Lower leg skin (tissue), 3 donors: ENCODE measurements around the gene C20orf204.

Experiments used
- POLR2A ChIP-seq, 2 donors: fragments of 450-650 bp; IDR thresholded peaks; one replicate each; pipeline ENCODE4 v1.6.1; 2016 to 2017; ENCODE audit warnings: antibody characterized with exemption in 2 of 2, mild to moderate bottlenecking in 1 of 2, moderate library complexity in 1 of 2
- TF ChIP-seq, protein P1 (sequence below), 3 donors: fragments of 450-650 bp; IDR thresholded peaks; one replicate each; pipeline ENCODE4 v1.5.1; 2016; ENCODE audit warnings: antibody characterized with exemption in 3 of 3, mild to moderate bottlenecking in 3 of 3, moderate library complexity in 2 of 3

GRCh38 chr20:64003960-64004725 is 31.8 kb upstream of the C20orf204 start:
- TF ChIP-seq, protein P1, sequence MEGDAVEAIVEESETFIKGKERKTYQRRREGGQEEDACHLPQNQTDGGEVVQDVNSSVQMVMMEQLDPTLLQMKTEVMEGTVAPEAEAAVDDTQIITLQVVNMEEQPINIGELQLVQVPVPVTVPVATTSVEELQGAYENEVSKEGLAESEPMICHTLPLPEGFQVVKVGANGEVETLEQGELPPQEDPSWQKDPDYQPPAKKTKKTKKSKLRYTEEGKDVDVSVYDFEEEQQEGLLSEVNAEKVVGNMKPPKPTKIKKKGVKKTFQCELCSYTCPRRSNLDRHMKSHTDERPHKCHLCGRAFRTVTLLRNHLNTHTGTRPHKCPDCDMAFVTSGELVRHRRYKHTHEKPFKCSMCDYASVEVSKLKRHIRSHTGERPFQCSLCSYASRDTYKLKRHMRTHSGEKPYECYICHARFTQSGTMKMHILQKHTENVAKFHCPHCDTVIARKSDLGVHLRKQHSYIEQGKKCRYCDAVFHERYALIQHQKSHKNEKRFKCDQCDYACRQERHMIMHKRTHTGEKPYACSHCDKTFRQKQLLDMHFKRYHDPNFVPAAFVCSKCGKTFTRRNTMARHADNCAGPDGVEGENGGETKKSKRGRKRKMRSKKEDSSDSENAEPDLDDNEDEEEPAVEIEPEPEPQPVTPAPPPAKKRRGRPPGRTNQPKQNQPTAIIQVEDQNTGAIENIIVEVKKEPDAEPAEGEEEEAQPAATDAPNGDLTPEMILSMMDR (IDR thresholded peaks at IDR 0.05): no peak
- TF ChIP-seq POLR2A (IDR thresholded peaks at IDR 0.05): no peak
